Smooth muscle cell (in vitro differentiated cells): Measurements from ENCODE around the gene OR2L2. TPM values are rescaled to one million over a fixed set of nuclear protein-coding genes. Genes with fewer than 3 reads are reported as not detected.

Source experiments
- DNase-seq: peaks from one replicate; lab custom pipeline; 2025; ENCODE audit not compliant: unreplicated experiment; lab: John Stamatoyannopoulos, UW
- H2AFZ ChIP-seq: fragments of 200-600 bp; sonication (generic); 2 replicates; pipeline ENCODE4 v1.6.0; 2016; ENCODE audit warnings: antibody characterized with exemption, low read depth, mild to moderate bottlenecking
- H3F3A ChIP-seq: fragments of 200-600 bp; sonication (generic); 2 replicates; pipeline ENCODE4 v1.6.0; 2017; ENCODE audit warnings: antibody characterized with exemption, low read depth
- H3K27ac ChIP-seq: fragments of 200-600 bp; sonication (generic); 2 replicates; pipeline ENCODE4 v1.5.1; 2016; ENCODE audit warnings: low read depth, mild to moderate bottlenecking
- H3K27me3 ChIP-seq: fragments of 200-600 bp; sonication (generic); 2 replicates; pipeline ENCODE4 v1.6.1; 2016; ENCODE audit warnings: low read depth, mild to moderate bottlenecking
- H3K36me3 ChIP-seq: fragments of 200-600 bp; sonication (generic); 2 replicates; pipeline ENCODE4 v1.5.1; 2016; ENCODE audit warnings: low read depth
- H3K4me1 ChIP-seq: fragments of 200-600 bp; sonication (generic); 2 replicates; pipeline ENCODE4 v1.5.1; 2016; ENCODE audit warnings: low read depth
- H3K4me2 ChIP-seq: fragments of 200-600 bp; sonication (generic); 2 replicates; pipeline ENCODE4 v1.6.0; 2016; ENCODE audit warnings: mild to moderate bottlenecking
- H3K4me3 ChIP-seq: fragments of 200-600 bp; sonication (generic); 2 replicates; pipeline ENCODE4 v1.5.1; 2016; ENCODE audit warnings: mild to moderate bottlenecking
- H3K79me2 ChIP-seq: fragments of 200-600 bp; sonication (generic); 2 replicates; pipeline ENCODE4 v1.6.0; 2016; ENCODE audit warnings: low read depth, mild to moderate bottlenecking
- H3K9ac ChIP-seq: fragments of 200-600 bp; sonication (generic); 2 replicates; pipeline ENCODE4 v1.6.0; 2016; ENCODE audit warnings: low read depth
- H3K9me3 ChIP-seq: fragments of 200-600 bp; sonication (generic); replicated peaks from 2 replicates; pipeline ENCODE4 v1.5.1; 2016; ENCODE audit warnings: low read depth
- H4K20me1 ChIP-seq: fragments of 200-600 bp; sonication (generic); 2 replicates; pipeline ENCODE4 v1.6.0; 2016; ENCODE audit warnings: low read depth
- CTCF ChIP-seq: fragments of 200-600 bp; sonication (generic); IDR thresholded peaks from 2 replicates; pipeline ENCODE4 v1.5.1; 2017; ENCODE audit warnings: borderline replicate concordance, mild to moderate bottlenecking, antibody characterized with exemption; ENCODE audit not compliant: insufficient read depth, poor library complexity, severe bottlenecking
- WGBS: methylation state at CpG from one replicate; pipeline ENCODE4 v1.1.7; 2016; ENCODE audit warnings: low lambda C conversion rate; 5-methylcytosine and 5-hydroxymethylcytosine counted together
- polyA plus RNA-seq: library from polyadenylated mRNA; unstranded; fragments of >200 nt; fragmentation: Nextera tagmentation; extraction: Ambion mirVana; gene quantifications from 2 replicates; pipeline ENCODE4 v1.2.1, GENCODE V29; 2016
- total RNA-seq: library from RNA; depleted of rRNA; stranded (reverse); fragments of >200 nt; gene quantifications from 2 replicates; pipeline ENCODE4 v1.2.3, GENCODE V29; 2014

Gene OR2L2
- total and polyA plus RNA-seq, 2 experiments from 2014 or later: 0.03 TPM; not detected in 1

- no peaks in the 10 kb centered on the region for H3K4me1 ChIP-seq
- no peak overlapping the region for H3K9ac ChIP-seq
- H4K20me1 ChIP-seq: no peaks in the 10 kb centered on the region
- no peak for TF ChIP-seq CTCF
- H3K4me3 ChIP-seq: no peak overlapping the region
- 81% methylated on average over 1 of the region's 1 CpG for WGBS
- peaks cover 22% of the 10 kb centered on the region for H3K9me3 ChIP-seq
- no peak for DNase-seq
- H3K27me3 ChIP-seq: no peaks in the 10 kb centered on the region
- H3F3A ChIP-seq: no peaks in the 10 kb centered on the region
- H3K27ac ChIP-seq: no peak overlapping the region
- H3K79me2 ChIP-seq: no peaks in the 10 kb centered on the region
- no peak overlapping the region for H3K4me2 ChIP-seq
- no peak overlapping the region for H2AFZ ChIP-seq
- H3K36me3 ChIP-seq: no peaks in the 10 kb centered on the region
Measured at GRCh38 chr1:248015803-248016202, 14.1 kb upstream of the OR2L2 start.

- Histone ChIP-seq H3K79me2 (no peaks in the 10 kb centered on the region), H3K27ac (no peak overlapping the region), H3K4me3 (no peak overlapping the region), H3K9ac (no peak overlapping the region), H3K36me3 (no peaks in the 10 kb centered on the region), H3K4me1 (no peaks in the 10 kb centered on the region), H3K4me2 (no peak overlapping the region), H3K9me3 (no peaks in the 10 kb centered on the region), H4K20me1 (no peaks in the 10 kb centered on the region), H2AFZ (no peak overlapping the region), H3K27me3 (no peaks in the 10 kb centered on the region), H3F3A (no peaks in the 10 kb centered on the region)
- no peak for TF ChIP-seq CTCF
- 66% methylated on average over 5 of the region's 5 CpGs for WGBS
- DNase-seq: no peak
Measured at GRCh38 chr1:248045209-248045608, 15.3 kb downstream of the OR2L2 start.

- no peaks in the 10 kb centered on the region for H3K4me1 ChIP-seq
- H3K4me3 ChIP-seq: no peak within 1 kb of the TSS
- H3K79me2 ChIP-seq: no peaks in the 10 kb centered on the region
- no peak within 1 kb of the TSS for H2AFZ ChIP-seq
- no peak within 1 kb of the TSS for H3K27ac ChIP-seq
- TF ChIP-seq CTCF: no peak
- 63% methylated on average over 2 of the region's 2 CpGs for WGBS
- no peak within 1 kb of the TSS for H3K4me2 ChIP-seq
- H3K9ac ChIP-seq: no peak within 1 kb of the TSS
- H3F3A ChIP-seq: no peaks in the 10 kb centered on the region
- H4K20me1 ChIP-seq: no peaks in the 10 kb centered on the region
- H3K27me3 ChIP-seq: no peaks in the 10 kb centered on the region
- no peak for DNase-seq
- H3K36me3 ChIP-seq: no peaks in the 10 kb centered on the region
- H3K9me3 ChIP-seq: no peaks in the 10 kb centered on the region
Measured at GRCh38 chr1:248046536-248046935, 16.7 kb downstream of the OR2L2 start, which contains the start of gene OR2L3. OR2L3 (plus strand) TSS chr1:248046836; CDS start chr1:248060682, 13,846 bp downstream.

- Histone ChIP-seq H3K4me1 (no peaks in the 10 kb centered on the region), H3K36me3 (no peaks in the 10 kb centered on the region), H3K27ac (no peak overlapping the region), H3K4me3 (no peak overlapping the region), H3F3A (no peaks in the 10 kb centered on the region), H3K79me2 (no peaks in the 10 kb centered on the region), H2AFZ (no peak overlapping the region), H3K9ac (no peak overlapping the region), H3K27me3 (no peaks in the 10 kb centered on the region), H4K20me1 (no peaks in the 10 kb centered on the region), H3K4me2 (no peak overlapping the region), H3K9me3 (no peaks in the 10 kb centered on the region)
- TF ChIP-seq CTCF: no peak
- no peak for DNase-seq
- WGBS: 56% methylated on average over 1 of the region's 1 CpG
Measured at GRCh38 chr1:248047008-248047407, 17.1 kb downstream of the OR2L2 start.
